ENCODE measurements around the gene NTNG2. TPM values are rescaled to one million over a fixed set of nuclear protein-coding genes. Genes with fewer than 3 reads are reported as not detected.

Gene NTNG2
- total and polyA plus RNA-seq, 9 of the 15 experiments (the other 6 are each of a cell fraction or from before 2014, with no cell fraction given) = 0.01 to 0.11 (median 0.09) TPM; not detected in 6

GRCh38 chr9:132155568-132155895 is 6.3 kb upstream of the NTNG2 start:
- ChIA-PET POLR2A (no interaction called here), CTCF (ENCODE audit: low intra/inter-chr PET ratio) (no interaction called here)
- FAIRE-seq (no peak), ATAC-seq (no peak), DNase-seq (ENCODE audit: extremely low read depth in 1 of 4, low spot score in 3 of 4) (no peak)
- Histone ChIP-seq H3K27ac (ENCODE audit: extremely low read depth, low read depth, low read length) (no peak overlapping the region), H3K4me1 (replicated peaks in 1 of 2; ENCODE audit: control insufficient read depth in 2 of 2, insufficient read depth in 2 of 2, low read length in 2 of 2) (0 out of 5 replicates have a peak, but pooled peaks cover 0 to under 1% of the 10 kb centered on the region in 2 experiments), H3K9me1 (ENCODE audit: control insufficient read depth, insufficient read depth, low read length) (no peaks in the 10 kb centered on the region), H3K4me3 (no peak overlapping the region), H3K79me2 (ENCODE audit: control insufficient read depth, insufficient read depth, low read length) (no peaks in the 10 kb centered on the region), H4K20me1 (replicated peaks; ENCODE audit: control insufficient read depth, insufficient read depth, low read length) (peaks cover 12% of the 10 kb centered on the region), H3K9me3 (replicated peaks; ENCODE audit: control insufficient read depth, insufficient read depth, low read depth, low read length) (no peaks in the 10 kb centered on the region), H3K36me3 (ENCODE audit: control insufficient read depth, insufficient read depth, low read length) (no peaks in the 10 kb centered on the region), H2AFZ (ENCODE audit: low read depth, low read length) (no peak overlapping the region), H3K9ac (ENCODE audit: insufficient read depth in 1 of 2, low read depth in 2 of 2, low read length in 2 of 2) (no peak overlapping the region), H3K4me2 (ENCODE audit: insufficient read depth, low read length) (no peak overlapping the region), H3K27me3 (ENCODE audit: control insufficient read depth in 2 of 2, insufficient read depth in 2 of 2, low read length in 2 of 2) (peaks cover 33 to 86% of the 10 kb centered on the region in 2 experiments)
- in situ Hi-C loops (cut with MboI) = no loop called here
- intact Hi-C loops (cut with micrococcal nuclease) = no loop called here
- WGBS (ENCODE audit: insufficient coverage, low coverage, missing lambda C conversion rate) = 3% methylated on average over 3 of the region's 3 CpGs
- TF ChIP-seq, protein P1, sequence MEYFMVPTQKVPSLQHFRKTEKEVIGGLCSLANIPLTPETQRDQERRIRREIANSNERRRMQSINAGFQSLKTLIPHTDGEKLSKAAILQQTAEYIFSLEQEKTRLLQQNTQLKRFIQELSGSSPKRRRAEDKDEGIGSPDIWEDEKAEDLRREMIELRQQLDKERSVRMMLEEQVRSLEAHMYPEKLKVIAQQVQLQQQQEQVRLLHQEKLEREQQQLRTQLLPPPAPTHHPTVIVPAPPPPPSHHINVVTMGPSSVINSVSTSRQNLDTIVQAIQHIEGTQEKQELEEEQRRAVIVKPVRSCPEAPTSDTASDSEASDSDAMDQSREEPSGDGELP (CRISPR knock-in tag; IDR thresholded peaks at IDR 0.05; ENCODE audit: borderline replicate concordance) = no peak
- TF ChIP-seq, protein P2, sequence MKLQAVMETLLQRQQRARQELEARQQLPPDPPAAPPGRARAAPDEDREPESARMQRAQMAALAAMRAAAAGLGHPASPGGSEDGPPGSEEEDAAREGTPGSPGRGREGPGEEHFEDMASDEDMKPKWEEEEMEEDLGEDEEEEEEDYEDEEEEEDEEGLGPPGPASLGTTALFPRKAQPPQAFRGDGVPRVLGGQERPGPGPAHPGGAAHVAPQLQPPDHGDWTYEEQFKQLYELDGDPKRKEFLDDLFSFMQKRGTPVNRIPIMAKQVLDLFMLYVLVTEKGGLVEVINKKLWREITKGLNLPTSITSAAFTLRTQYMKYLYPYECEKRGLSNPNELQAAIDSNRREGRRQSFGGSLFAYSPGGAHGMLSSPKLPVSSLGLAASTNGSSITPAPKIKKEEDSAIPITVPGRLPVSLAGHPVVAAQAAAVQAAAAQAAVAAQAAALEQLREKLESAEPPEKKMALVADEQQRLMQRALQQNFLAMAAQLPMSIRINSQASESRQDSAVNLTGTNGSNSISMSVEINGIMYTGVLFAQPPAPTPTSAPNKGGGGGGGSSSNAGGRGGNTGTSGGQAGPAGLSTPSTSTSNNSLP (IDR thresholded peaks at IDR 0.05; ENCODE audit: borderline replicate concordance, low read depth, low read length) = no peak
- no peak for TF ChIP-seq TBL1XR1 (IDR thresholded peaks at IDR 0.05; ENCODE audit: low read length in 2 of 2)
- TF ChIP-seq ZNF316 (IDR thresholded peaks at IDR 0.05) = no peak
- TF ChIP-seq ZNF212 (CRISPR knock-in tag; IDR thresholded peaks at IDR 0.05) = no peak
- TF ChIP-seq TCF7 (IDR thresholded peaks at IDR 0.05; ENCODE audit: borderline replicate concordance) = no peak
- no peak for TF ChIP-seq MXI1 (IDR thresholded peaks at IDR 0.05; ENCODE audit: low read depth, low read length)
- TF ChIP-seq NR4A1 (CRISPR knock-in tag; IDR thresholded peaks at IDR 0.05) = no peak
- no peak for TF ChIP-seq NR4A1 (tag; IDR thresholded peaks at IDR 0.05)
- TF ChIP-seq HCFC1 (IDR thresholded peaks at IDR 0.05; ENCODE audit: low read depth, low read length) = no peak
- no peak for TF ChIP-seq ZZZ3 (IDR thresholded peaks at IDR 0.05)
- TF ChIP-seq SREBF2 (CRISPR knock-in tag; IDR thresholded peaks at IDR 0.05) = no peak
- TF ChIP-seq, protein P3, sequence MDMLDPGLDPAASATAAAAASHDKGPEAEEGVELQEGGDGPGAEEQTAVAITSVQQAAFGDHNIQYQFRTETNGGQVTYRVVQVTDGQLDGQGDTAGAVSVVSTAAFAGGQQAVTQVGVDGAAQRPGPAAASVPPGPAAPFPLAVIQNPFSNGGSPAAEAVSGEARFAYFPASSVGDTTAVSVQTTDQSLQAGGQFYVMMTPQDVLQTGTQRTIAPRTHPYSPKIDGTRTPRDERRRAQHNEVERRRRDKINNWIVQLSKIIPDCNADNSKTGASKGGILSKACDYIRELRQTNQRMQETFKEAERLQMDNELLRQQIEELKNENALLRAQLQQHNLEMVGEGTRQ (CRISPR knock-in tag; IDR thresholded peaks at IDR 0.05) = no peak
- BruUV-seq (replicated peaks) = no TSS peak
